NCI-H1417 (cell line): ENCODE data around the gene EHD1.
A peak's percentile ranks its signal among the peaks of the same experiment; 100 is the strongest.
"Not testable (repeated sequence)": the region's sequence is repeated elsewhere in the genome, so short reads cannot be mapped to it uniquely, and the experiment has no call there.

ENCODE experiments used
- DNase-seq, 3 experiments: peaks; one replicate each; lab custom pipeline; 2025; lab: John Stamatoyannopoulos, UW

The EHD1 gene

GRCh38 chr11:64856382-64857227 is 21.8 kb downstream of the EHD1 start:
- DNase-seq = peak in 1 of 3 experiments; percentile 36

DNA sequence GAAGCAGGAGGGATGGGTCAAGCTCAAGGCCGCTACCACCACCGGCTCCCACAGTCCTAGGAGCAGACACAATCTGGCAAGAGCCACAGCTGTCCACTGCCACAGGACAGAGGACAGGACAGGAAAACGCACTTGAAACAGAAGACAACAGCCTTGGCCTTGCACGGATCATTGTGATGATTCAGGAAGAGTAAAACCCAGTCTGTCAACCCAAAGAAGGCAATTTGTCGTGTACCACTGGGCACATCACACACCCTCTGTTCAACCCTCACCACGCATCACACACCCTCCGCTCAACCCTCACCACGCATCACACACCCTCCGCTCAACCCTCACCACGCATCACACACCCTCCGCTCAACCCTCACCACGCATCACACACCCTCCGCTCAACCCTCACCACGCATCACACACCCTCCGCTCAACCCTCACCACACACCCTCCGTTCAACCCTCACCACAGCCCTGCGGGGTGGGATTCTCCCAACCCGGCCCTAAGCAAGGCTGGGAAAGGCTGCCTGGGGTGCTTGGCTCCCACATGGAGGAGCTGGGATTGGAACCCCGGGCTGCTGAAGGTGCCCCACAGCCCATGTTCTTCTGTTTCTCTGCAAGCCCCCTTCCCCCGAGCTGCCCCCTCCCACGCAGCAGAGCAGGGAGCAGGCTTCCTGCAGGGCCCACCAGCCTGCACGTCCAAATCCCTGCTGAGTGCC is 22.7 kb downstream of the EHD1 start:
- DNase-seq = no peak

DNA sequence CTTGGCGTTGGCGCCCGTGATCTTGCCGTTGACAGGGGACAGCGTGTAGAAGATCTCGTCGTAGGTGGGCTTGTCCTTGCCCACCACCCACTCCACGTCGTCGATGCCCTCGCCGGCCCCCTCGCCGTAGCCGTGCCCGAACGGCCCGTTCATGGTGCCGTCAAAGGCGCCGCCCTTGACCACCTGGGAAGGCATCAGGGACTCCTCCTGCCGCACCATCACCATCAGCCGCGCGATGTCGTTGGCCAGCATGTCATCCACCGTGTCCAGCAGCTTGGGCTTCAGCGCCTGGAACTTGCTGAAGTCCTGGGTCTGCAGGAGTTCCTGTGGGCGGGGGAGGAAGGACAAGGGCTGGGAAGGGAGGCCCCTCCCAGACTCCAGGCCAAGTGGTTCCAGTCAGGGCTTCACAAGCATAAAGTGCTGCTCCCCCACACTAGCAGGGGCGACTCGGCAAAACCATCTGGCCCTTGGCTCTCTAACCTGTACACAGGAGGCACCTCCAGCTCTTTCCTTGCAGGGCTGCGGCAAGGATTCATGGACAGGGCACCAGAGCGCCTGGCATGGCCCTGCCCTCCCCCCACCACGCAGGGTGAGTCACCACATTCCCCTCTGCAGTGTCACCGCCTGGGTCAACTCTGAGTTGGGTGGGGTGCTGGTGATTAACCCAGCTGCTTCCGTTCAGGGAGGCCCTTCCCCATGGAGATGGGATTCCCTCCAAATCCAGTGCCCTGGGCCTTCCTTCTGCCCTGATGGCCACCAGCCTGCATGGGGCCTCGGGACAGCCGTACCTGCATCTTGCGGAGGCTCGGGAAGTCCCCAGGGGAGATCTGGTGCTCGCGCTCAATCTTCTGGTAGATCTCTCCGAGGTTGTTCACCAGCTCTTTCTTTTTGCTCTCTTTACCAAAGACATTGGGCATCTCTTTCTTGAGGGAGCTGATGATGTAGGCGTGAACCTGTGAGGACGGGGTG is 23.6 kb downstream of the EHD1 start:
- no peak for DNase-seq

DNA sequence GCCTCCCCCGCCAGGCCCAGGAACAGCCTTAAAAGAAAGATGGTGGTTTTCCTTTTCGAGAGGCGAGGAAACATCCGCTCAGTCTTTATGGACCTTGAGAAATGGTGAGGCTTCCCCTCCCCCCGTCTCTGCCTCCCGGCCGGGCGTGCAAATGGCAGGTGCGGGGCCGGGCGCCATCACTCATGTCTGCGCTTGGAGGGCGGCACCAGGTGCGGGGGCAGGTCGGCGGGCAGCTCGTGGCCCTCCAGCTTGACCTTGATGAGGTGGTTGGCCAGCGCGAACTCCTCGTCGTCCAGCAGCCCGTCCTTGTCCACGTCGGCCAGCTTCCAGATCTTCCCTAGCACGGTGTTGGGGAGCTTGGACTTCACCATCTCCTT is 24.3 kb downstream of the EHD1 start:
- no peak for DNase-seq

- no peak for DNase-seq
Measured at GRCh38 chr11:64853709-64854108, 24.7 kb downstream of the EHD1 start.

DNA sequence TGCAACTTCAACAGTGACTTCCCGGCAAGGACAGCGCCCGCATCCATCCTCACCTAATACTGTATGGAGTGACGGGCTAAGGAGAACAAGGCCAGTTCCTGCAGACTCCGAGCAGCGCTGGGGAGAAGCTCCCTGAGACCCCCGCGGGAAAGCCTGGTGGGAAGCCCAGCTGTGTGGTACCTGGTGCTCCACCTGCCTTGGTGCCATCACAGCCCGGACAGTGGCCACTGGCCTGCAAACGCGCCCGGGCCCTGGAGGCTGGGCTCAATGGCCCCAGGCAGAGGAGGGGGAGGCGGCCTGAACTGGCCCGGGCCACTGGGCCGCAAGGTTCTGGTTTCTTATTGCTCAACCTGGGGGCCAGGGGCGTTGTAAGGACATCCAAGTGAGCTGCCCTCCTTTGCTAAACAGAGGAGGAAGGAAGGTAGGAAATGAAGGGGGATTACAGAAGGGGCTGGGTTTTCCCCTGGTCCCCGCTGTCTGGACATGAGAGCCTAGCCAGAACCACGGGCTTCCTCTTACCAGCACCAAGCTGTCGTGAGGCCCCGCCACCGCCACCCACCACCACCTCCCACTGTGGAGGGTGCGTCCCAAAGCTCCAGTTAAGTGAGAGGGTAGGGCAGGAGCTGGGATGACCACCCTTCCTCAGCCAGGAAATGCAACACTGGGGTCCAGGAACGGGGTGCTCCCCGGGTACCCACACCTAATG is 25.5 kb downstream of the EHD1 start:
- no peak for DNase-seq

DNA sequence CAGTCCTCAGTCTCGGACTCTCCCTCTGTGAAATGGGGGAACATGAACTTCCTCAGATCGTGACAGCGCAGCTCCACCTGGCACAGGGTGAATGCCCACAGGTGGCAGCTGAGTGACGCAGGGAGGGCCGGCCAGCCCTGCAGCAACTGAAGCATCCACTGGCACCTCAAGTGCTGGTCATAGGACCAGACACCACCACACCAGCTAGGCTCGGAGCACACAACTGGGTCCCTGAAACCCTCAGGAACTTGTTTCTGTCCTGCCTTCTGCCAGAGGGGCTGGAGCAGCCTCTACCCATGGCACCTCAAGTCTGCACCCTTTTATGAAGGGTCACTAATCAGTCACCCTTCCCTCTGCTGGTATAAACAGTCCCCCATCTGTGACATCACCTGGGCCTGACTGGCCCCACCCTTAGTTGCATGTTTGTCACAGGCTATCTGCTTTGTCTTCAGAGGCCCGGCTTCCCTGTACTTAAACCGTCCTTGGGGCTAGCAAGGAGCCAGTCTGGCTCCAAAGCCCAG is 26.5 kb downstream of the EHD1 start:
- DNase-seq = no peak

- peak in 1 of 3 experiments; percentile 12 for DNase-seq
Measured at GRCh38 chr11:64850979-64851567, 27.3 kb downstream of the EHD1 start.

DNA sequence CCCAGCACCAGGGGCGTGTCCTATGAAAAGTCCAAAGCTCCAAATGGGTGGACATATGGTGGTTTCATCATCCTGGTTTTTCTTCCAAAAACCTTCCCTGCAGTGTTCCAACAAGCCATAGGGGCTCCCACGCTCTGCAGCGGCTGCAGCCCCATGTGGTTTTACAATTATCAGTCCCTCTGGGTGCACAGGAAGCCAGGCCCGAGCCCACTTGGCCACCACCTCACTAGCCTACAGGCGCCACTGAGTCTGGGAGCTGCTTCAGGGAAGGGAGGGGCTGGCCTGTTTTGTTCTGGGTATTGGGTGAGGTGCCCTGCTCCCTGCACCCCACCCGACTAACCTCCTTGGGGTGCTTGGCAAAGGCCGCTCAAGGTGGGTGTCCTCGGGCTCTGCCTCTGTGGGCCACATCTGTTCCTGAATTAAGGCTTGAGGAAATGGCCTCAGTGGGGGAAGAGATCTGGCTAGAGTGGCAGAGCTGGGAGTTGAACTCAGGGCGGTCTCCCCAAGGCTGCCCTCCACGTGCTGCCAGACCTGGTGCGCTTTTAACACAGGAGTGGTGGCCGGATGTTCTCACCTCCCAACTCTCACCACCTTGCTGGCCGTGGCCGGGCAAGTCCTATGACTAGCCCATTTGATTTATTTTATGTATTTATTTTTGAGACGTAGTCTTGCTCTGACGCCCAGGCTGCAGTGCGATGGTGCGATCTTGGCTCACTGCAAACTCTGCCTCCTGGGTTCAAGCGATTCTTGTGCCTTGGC is 28.6 kb downstream of the EHD1 start:
- DNase-seq = no peak

GRCh38 chr11:64848826-64849597 is 29.4 kb downstream of the EHD1 start:
- peak; percentile 22 to 66 (median 57) for DNase-seq

DNA sequence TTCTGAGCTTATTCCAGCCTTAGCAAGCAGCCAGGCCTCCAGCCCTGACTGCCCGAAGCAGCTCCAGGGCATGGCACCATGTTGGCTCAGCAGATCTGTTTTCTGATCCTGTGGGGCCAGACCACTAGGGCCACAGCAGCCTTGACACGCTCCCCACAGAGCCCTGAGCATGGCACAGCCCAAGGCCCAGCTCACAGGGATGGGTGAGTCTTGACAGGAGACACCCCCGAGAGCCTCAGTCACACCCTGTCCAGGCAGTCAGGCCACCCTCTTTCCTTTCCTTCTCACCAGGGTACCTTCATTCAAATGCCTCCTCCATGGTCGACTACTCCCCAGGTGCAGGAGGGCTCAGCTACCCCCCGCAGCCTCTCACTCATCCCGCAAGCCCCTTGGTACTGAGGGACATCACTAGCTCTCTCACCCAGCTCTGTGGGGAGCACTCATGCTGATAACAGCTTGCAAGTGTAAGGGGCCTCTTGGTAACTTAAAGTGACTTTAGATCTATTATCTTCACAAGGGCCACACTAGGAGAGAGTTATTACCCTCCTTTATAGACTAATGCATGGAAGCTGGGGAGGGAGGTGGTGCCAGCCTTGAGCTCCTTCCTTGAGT is 30.1 kb downstream of the EHD1 start:
- DNase-seq = no peak

- DNase-seq = peak; percentile 91 to 98 (median 93)
Measured at GRCh38 chr11:64846998-64847666, 31.3 kb downstream of the EHD1 start.

- DNase-seq = not testable (repeated sequence)
Measured at GRCh38 chr11:64845776-64846129, 32.7 kb downstream of the EHD1 start.

DNA sequence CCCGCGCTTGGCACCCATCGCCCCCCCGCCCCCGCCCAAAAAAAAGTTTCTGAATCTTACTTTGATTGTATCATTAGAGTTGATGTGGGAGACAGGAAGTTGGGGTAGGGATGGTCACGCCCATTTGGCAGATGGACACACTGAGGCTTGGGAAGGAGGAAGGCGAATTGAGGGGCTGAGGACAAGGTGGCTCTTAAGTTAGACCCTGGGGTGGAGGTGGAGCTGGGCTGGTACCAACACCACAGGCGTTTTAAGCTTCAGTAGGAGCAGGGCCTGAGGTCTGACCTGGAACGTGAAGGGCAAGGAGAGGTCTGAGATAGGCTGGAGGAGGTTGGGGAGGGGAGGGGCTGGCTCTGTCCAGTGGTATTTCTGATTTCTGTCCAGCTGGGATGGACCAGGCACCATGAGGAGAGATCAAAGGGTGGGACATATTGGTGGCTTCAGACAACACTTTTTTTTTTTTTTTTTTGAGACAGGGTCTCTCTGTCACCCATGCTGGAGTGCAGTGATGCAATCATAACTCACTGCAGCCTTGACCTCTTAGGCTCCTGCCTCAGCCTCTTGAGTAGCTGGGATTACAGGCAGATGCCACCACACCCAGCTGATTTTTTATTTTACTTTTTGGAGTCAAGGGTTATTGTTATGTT is 33.2 kb downstream of the EHD1 start:
- no peak for DNase-seq

GRCh38 chr11:64844330-64845128 is 33.9 kb downstream of the EHD1 start, which contains the start of gene CDC42BPG:
Gene CDC42BPG (minus strand): TSS chr11:64844653. CDS start chr11:64844569, 84 bp downstream.
- peak; percentile 91 to 96 (median 92) for DNase-seq

GRCh38 chr11:64843686-64844329 is 34.6 kb downstream of the EHD1 start:
- peak; percentile 10 to 64 (median 59) for DNase-seq
